CD4-positive, CD25-positive, alpha-beta regulatory T cell (primary cell): ENCODE measurements around the gene ACSS2. TPM values are rescaled to one million over a fixed set of nuclear protein-coding genes. Genes with fewer than 3 reads are reported as not detected.

Experiments
- ATAC-seq, 2 donors: fragments of 150-1000 bp; cut with Tn5 transposase; one replicate each; pipeline ENCODE4 v1.10.0; 2021; ENCODE audit warnings: low read depth in 2 of 2, moderate number of reproducible peaks in 2 of 2, moderate library complexity in 1 of 2
- DNase-seq, 3 donors: peaks; one replicate each; pipeline versions ENCODE4 v3.0.0 to v3.0.0-alpha.2; 2012 to 2022; ENCODE audit warnings: mixed read lengths in 1 of 3
- H3K27ac ChIP-seq: one replicate; pipeline ENCODE4 v1.7.0; 2013; ENCODE audit warnings: mild to moderate bottlenecking, low read length; ENCODE audit not compliant: insufficient read depth, poor library complexity, severe bottlenecking
- H3K27me3 ChIP-seq: one replicate; pipeline ENCODE4 v1.7.0; 2013; ENCODE audit warnings: low read length; ENCODE audit not compliant: control insufficient read depth, insufficient read depth
- H3K36me3 ChIP-seq: one replicate; pipeline ENCODE4 v1.7.0; 2013; ENCODE audit warnings: mild to moderate bottlenecking, low read length, moderate library complexity; ENCODE audit not compliant: control insufficient read depth, insufficient read depth
- H3K4me1 ChIP-seq: 2 replicates; pipeline ENCODE4 v1.7.0; 2013; ENCODE audit warnings: mild to moderate bottlenecking, low read length; ENCODE audit not compliant: insufficient read depth, control insufficient read depth, poor library complexity, severe bottlenecking
- H3K4me3 ChIP-seq: one replicate; pipeline ENCODE4 v1.7.0; 2013; ENCODE audit warnings: low read depth, mild to moderate bottlenecking, low read length, moderate library complexity
- H3K9me3 ChIP-seq, 2 experiments: 1 replicate in 1 of 2; 2 replicates in 1 of 2; pipeline ENCODE4 v1.7.0; 2013; ENCODE audit warnings: low read length in 2 of 2, mild to moderate bottlenecking in 1 of 2, moderate library complexity in 1 of 2; ENCODE audit not compliant: control insufficient read depth in 2 of 2
- H3K27ac Mint-ChIP-seq, 3 donors: one replicate each; pipeline ENCODE4 v1.8.0; 2020 to 2022; ENCODE audit warnings: mild to moderate bottlenecking in 3 of 3, mixed read lengths in 3 of 3, moderate library complexity in 2 of 3
- H3K27me3 Mint-ChIP-seq: one replicate; pipeline ENCODE4 v1.8.0; 2022; ENCODE audit warnings: mild to moderate bottlenecking, mixed read lengths
- H3K36me3 Mint-ChIP-seq: one replicate; pipeline ENCODE4 v1.8.0; 2020; ENCODE audit warnings: mixed read lengths
- H3K4me1 Mint-ChIP-seq, 4 donors: one replicate each; pipeline ENCODE4 v1.8.0; 2020 to 2022; ENCODE audit warnings: mixed read lengths in 4 of 4, mild to moderate bottlenecking in 1 of 4
- H3K4me3 Mint-ChIP-seq, 4 donors: one replicate each; pipeline ENCODE4 v1.8.0; 2020 to 2022; ENCODE audit warnings: mild to moderate bottlenecking in 4 of 4, mixed read lengths in 4 of 4, moderate library complexity in 3 of 4
- H3K9me3 Mint-ChIP-seq, 7 donors: one replicate each; pipeline ENCODE4 v1.8.0; 2020 to 2022; ENCODE audit warnings: mixed read lengths in 7 of 7, mild to moderate bottlenecking in 3 of 7, moderate library complexity in 2 of 7
- polyA plus RNA-seq, 4 donors: library from polyadenylated mRNA; unstranded; fragments of 300-500 nt; fragmentation: Illumina TruSeq; gene quantifications; one replicate each; pipeline ENCODE4 v1.2.3, GENCODE V29; 2021
- total RNA-seq: library from RNA; stranded (reverse); gene quantifications from one replicate; pipeline ENCODE4 v1.2.3, GENCODE V29; 2022

ACSS2 gene
- total and polyA plus RNA-seq, 5 donors from 2014 or later, result 8.8 to 14.1 (median 11.7) TPM

GRCh38 chr20:34974246-34974645, 97.8 kb downstream of the ACSS2 start:
- no peaks in the 10 kb centered on the region for H3K4me1 Mint-ChIP-seq
- no peak overlapping the region for H3K27ac Mint-ChIP-seq
- no peak for ATAC-seq
- peaks cover 7% of the 10 kb centered on the region for H3K27me3 Mint-ChIP-seq
- no peak overlapping the region for H3K4me3 Mint-ChIP-seq
- Histone ChIP-seq H3K27me3 (no peaks in the 10 kb centered on the region), H3K4me3 (no peak overlapping the region), H3K9me3 (no peaks in the 10 kb centered on the region), H3K27ac (no peak overlapping the region), H3K36me3 (no peaks in the 10 kb centered on the region), H3K4me1 (no peaks in the 10 kb centered on the region)
- no peaks in the 10 kb centered on the region for H3K9me3 Mint-ChIP-seq
- H3K36me3 Mint-ChIP-seq, result no peaks in the 10 kb centered on the region
- DNase-seq, result no peak

DNA sequence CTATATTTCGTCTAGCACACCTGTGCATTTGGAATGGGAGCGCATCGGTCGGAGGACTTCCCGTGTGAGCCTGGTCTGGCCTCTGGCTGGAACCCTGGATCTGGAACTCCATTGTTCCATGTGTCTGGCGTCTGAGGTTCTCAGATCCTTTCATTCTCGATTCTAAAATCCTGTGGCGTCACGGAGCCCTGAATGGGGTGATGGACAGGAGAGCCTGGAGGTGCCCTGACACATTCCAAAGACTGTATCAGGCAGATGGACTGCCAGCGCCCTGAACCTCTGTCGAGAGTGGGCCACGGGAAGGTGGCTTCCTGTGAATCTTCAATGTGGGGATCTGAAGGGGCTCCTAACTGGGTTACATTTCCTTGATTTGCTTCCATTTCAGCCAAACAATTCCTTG, 99.9 kb downstream of the ACSS2 start:
- H3K27me3 Mint-ChIP-seq, result peaks cover 7% of the 10 kb centered on the region

More for the DNA sequence above, 99.9 kb downstream of the ACSS2 start:
- DNase-seq, result no peak
- Mint-ChIP-seq H3K36me3 (no peaks in the 10 kb centered on the region), H3K9me3 (no peaks in the 10 kb centered on the region), H3K4me3 (no peak overlapping the region), H3K27ac (peak overlapping the region in 1 of 3 donors; percentile 38), H3K4me1 (no peaks in the 10 kb centered on the region)
- H3K4me3 ChIP-seq, result no peak overlapping the region
- no peaks in the 10 kb centered on the region for H3K36me3 ChIP-seq
- ATAC-seq, result no peak
- H3K9me3 ChIP-seq, result no peaks in the 10 kb centered on the region
- H3K27me3 ChIP-seq, result no peaks in the 10 kb centered on the region
- no peak overlapping the region for H3K27ac ChIP-seq
- H3K4me1 ChIP-seq, result no peaks in the 10 kb centered on the region

Other genes with a start within 250 kb of the ACSS2 start
- gene PIGU, start 199.5 kb upstream of the ACSS2 start, total RNA-seq, result 9.7 TPM
- 10 to 100 TPM; 33.9 to 44.6 (median 40.1) TPM for gene PIGU, start 199.5 kb upstream of the ACSS2 start, polyA plus RNA-seq
- 60.9 TPM for gene TP53INP2, start 172.3 kb upstream of the ACSS2 start, total RNA-seq
- gene TP53INP2, start 172.3 kb upstream of the ACSS2 start, polyA plus RNA-seq, result under 1 TPM; 0.37 to 0.77 (median 0.47) TPM
- 31.5 TPM for gene NCOA6, start 51.0 kb upstream of the ACSS2 start, total RNA-seq
- gene NCOA6, start 51.0 kb upstream of the ACSS2 start, polyA plus RNA-seq, result 1 to 10 TPM; 1.7 to 4.0 (median 3.5) TPM
- gene GGT7, start 3.8 kb upstream of the ACSS2 start, total RNA-seq, result 20.9 TPM
- 1 to 10 TPM; 3.9 to 6.9 (median 5.4) TPM for gene GGT7, start 3.8 kb upstream of the ACSS2 start, polyA plus RNA-seq
- 26.0 TPM for gene GSS, start 79.2 kb downstream of the ACSS2 start, total RNA-seq
- gene GSS, start 79.2 kb downstream of the ACSS2 start, polyA plus RNA-seq, result 10 to 100 TPM; 29.8 to 33.0 (median 31.4) TPM
- 0.20 TPM for gene MYH7B, start 79.3 kb downstream of the ACSS2 start, total RNA-seq
- gene MYH7B, start 79.3 kb downstream of the ACSS2 start, polyA plus RNA-seq, result under 1 TPM in 1 of 4 donors, not detected in 3; 0.35 TPM
- gene TRPC4AP, start 216.2 kb downstream of the ACSS2 start, total RNA-seq, result 76.4 TPM
- gene TRPC4AP, start 216.2 kb downstream of the ACSS2 start, polyA plus RNA-seq, result 10 to 100 TPM; 58.7 to 73.2 (median 60.8) TPM